Measurements from ENCODE around the gene F8.
"Not testable (repeated sequence)": the region's sequence is repeated elsewhere in the genome, so short reads cannot be mapped to it uniquely, and the experiment has no call there.

F8 gene

GRCh38 chrX:154829134-154829533 is 193.4 kb downstream of the F8 start:
- Mint-ChIP-seq H3K27me3 (no peaks in the 10 kb centered on the region), H3K36me3 (no peaks in the 10 kb centered on the region), H3K4me1 (peaks cover 30% of the 10 kb centered on the region), H3K4me3 (peak overlapping the region; percentile 57), H3K27ac (peak overlapping the region; percentile 78), H3K9me3 (no peaks in the 10 kb centered on the region)
- no peak for ATAC-seq

DNA sequence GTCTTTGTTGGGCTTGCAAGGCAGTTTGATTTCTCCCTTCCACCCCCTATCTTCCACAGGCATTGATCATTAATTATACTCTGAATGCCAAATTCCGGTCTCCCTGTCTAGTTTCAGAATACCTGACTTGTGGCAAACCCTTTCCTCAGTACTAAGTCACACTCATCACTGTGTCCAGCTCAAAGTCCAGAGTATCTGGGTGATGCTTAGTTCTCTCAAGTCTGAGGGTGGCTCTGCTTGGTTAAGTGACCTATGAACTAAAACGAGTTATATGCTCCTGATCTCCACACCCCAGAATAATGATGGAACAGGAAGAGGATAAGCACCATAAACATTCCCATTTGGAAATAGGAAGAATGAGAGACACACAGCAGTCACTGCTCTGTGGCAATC is 194.5 kb downstream of the F8 start:
- Mint-ChIP-seq H3K27ac (peak overlapping the region; percentile 78), H3K9me3 (no peaks in the 10 kb centered on the region), H3K4me3 (no peak overlapping the region), H3K36me3 (no peaks in the 10 kb centered on the region), H3K27me3 (no peaks in the 10 kb centered on the region), H3K4me1 (peaks cover 30% of the 10 kb centered on the region)
- ATAC-seq: no peak

DNA sequence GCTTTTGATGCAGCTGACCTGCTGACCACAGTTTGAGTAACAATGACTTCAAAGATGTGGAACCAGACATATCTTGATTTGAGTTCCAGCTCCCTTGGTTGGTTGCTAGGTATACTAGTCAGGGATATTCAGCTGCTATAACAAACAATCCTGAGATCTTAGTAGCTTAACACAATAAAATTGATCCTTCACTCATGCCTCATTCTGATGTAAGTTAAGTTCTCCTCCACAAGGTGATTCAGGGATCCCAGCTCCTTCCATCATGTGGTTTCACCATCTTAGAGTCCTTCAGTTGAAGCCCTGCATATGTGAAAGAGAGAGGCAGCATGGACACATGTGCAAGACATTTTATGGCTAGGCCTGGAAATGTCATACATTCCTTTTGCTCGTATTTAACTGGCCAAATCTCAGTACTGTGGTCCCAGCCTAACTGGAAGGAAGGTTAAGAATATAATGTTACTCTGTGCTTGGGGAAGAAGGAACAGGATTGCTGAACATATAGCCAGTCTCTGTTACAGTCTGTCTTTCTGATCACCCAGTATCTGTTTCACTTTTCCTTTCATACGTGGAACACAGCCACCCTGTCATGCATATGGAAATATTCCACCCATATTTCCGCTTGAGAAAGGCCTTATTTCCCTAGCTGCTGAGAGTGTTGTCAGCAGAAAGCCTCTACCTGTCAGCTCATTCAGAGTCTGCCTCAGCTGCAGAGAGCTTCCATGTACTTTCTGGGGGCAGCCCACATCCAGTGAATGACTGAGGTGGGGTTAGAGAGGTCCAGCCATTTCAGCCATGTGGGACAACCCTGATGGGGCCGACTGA is 195.1 kb downstream of the F8 start:
- Mint-ChIP-seq H3K4me3 (peak overlapping the region; percentile 26), H3K27ac (peak overlapping the region; percentile 78)
- ATAC-seq: peak; percentile 84

GRCh38 chrX:154825586-154825985 is 196.9 kb downstream of the F8 start:
- not testable (repeated sequence) for ATAC-seq, H3K36me3 Mint-ChIP-seq, H3K27me3 Mint-ChIP-seq, H3K4me3 Mint-ChIP-seq, H3K27ac Mint-ChIP-seq, H3K9me3 Mint-ChIP-seq
- peaks cover 37% of the 10 kb centered on the region for H3K4me1 Mint-ChIP-seq

More for the DNA sequence above, 195.1 kb downstream of the F8 start:
- peaks cover 32% of the 10 kb centered on the region for H3K4me1 Mint-ChIP-seq
- no peaks in the 10 kb centered on the region for H3K36me3 Mint-ChIP-seq
- no peaks in the 10 kb centered on the region for H3K27me3 Mint-ChIP-seq
- H3K9me3 Mint-ChIP-seq: no peaks in the 10 kb centered on the region

- Mint-ChIP-seq H3K9me3 (no peaks in the 10 kb centered on the region), H3K36me3 (no peaks in the 10 kb centered on the region), H3K27me3 (no peaks in the 10 kb centered on the region), H3K4me3 (no peak overlapping the region), H3K27ac (no peak overlapping the region), H3K4me1 (peaks cover 40% of the 10 kb centered on the region)
- no peak for ATAC-seq
These were observed 197.9 kb downstream of the F8 start for GRCh38 chrX:154824638-154825037.

DNA sequence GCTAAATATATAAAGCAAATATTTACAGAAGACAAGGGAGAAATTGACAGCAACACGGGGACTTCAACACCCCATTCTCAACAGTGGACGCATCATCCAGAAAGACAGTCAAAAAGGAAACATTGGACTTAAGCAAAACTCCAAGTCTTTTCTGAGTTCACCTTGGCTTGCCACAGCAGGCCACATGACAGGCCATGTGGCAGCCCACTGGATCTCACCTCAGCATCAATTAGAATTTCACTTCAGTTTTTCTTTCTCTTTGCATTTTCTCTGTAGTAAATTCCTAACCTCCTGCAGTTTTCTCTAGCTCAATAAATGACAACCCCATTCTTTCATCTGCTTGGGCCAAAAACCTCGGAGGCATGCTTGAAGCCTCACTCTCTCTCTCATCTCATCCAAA is 200.5 kb downstream of the F8 start:
- Mint-ChIP-seq H3K27ac (no peak overlapping the region), H3K4me1 (peaks cover 25% of the 10 kb centered on the region)
- ATAC-seq: no peak

GRCh38 chrX:154821523-154821922 is 201.0 kb downstream of the F8 start:
- H3K27me3 Mint-ChIP-seq: no peaks in the 10 kb centered on the region
- no peak overlapping the region for H3K27ac Mint-ChIP-seq
- H3K4me1 Mint-ChIP-seq: peaks cover 25% of the 10 kb centered on the region
- ATAC-seq: no peak
- no peak overlapping the region for H3K4me3 Mint-ChIP-seq
- no peaks in the 10 kb centered on the region for H3K36me3 Mint-ChIP-seq
- H3K9me3 Mint-ChIP-seq: no peaks in the 10 kb centered on the region

More for the DNA sequence above, 200.5 kb downstream of the F8 start:
- Mint-ChIP-seq H3K4me3 (no peak overlapping the region), H3K9me3 (no peaks in the 10 kb centered on the region), H3K27me3 (no peaks in the 10 kb centered on the region), H3K36me3 (no peaks in the 10 kb centered on the region)

- Mint-ChIP-seq H3K9me3 (no peaks in the 10 kb centered on the region), H3K27me3 (no peaks in the 10 kb centered on the region), H3K4me3 (peak overlapping the region; percentile 44), H3K36me3 (no peaks in the 10 kb centered on the region), H3K27ac (peak overlapping the region; percentile 82), H3K4me1 (peaks cover 25% of the 10 kb centered on the region)
- ATAC-seq: peak; percentile 96
These were observed 202.7 kb downstream of the F8 start for GRCh38 chrX:154819771-154820341.

- Mint-ChIP-seq H3K27ac (peak overlapping the region; percentile 82), H3K9me3 (no peaks in the 10 kb centered on the region), H3K4me1 (peaks cover 25% of the 10 kb centered on the region), H3K4me3 (peak overlapping the region; percentile 44), H3K27me3 (no peaks in the 10 kb centered on the region), H3K36me3 (no peaks in the 10 kb centered on the region)
- ATAC-seq: peak; percentile 86
These were observed 203.4 kb downstream of the F8 start for GRCh38 chrX:154818916-154819770.

- H3K4me3 Mint-ChIP-seq, H3K27ac Mint-ChIP-seq, H3K9me3 Mint-ChIP-seq, ATAC-seq, H3K27me3 Mint-ChIP-seq, H3K36me3 Mint-ChIP-seq: not testable (repeated sequence)
- peaks cover 21% of the 10 kb centered on the region for H3K4me1 Mint-ChIP-seq
These were observed 205.4 kb downstream of the F8 start for GRCh38 chrX:154817048-154817618.

DNA sequence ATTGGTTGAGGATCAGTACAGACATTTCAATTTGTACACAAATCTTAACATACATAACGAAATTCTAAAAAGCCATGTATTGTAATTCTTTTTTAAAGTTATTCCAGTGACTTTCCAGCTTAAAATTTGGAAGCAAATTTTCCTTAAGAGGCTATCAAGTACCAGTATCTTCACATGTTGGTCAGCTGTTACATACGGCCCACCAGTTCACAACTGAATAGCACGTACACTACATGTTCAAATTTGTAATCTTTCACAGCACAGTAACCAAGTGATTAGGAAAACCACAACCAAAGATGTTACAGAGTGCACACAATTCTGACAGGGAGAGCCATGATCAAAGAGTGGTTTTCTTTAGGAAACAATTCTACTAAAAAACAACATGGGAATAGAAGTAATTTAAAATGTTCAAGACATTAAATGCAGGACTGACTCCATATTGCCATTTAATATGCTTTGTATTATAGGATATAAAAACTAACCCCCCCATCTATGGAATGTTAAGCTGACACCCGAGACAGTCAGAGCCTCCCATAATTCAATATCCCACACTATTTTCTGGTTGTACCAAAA is 206.1 kb downstream of the F8 start:
- H3K9me3 Mint-ChIP-seq, ATAC-seq, H3K36me3 Mint-ChIP-seq, H3K4me3 Mint-ChIP-seq, H3K27ac Mint-ChIP-seq, H3K27me3 Mint-ChIP-seq: not testable (repeated sequence)
- peaks cover 18% of the 10 kb centered on the region for H3K4me1 Mint-ChIP-seq

DNA sequence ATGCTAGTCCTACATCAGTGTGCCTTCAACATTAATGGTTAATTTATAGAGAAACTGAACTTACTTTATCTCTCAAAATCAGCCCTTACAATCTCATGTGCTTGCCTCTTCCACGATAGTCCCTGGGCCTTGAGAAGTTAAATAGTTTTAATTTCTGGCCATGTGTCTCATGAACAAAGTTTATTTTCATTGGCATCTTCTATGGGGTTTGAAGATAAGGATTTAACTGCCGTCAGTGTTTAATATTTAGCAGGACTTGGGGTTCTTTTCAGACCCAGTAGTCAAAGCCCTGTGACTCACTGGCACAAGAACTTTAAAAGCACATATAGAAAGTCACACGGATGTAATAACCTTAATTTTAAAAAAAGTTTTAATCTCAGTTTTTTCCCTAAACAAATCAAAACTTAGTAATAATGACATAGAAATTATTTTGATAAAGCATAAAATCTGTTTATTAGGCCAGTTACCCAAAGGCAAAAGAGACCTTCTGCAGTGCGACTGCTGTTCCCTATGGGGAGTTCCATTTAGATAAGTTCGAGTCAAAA is 207.2 kb downstream of the F8 start:
- ATAC-seq: no peak
- H3K4me1 Mint-ChIP-seq: peaks cover 17% of the 10 kb centered on the region
- H3K9me3 Mint-ChIP-seq: no peaks in the 10 kb centered on the region
- H3K27ac Mint-ChIP-seq: no peak overlapping the region
- no peaks in the 10 kb centered on the region for H3K27me3 Mint-ChIP-seq
- no peak overlapping the region for H3K4me3 Mint-ChIP-seq
- H3K36me3 Mint-ChIP-seq: no peaks in the 10 kb centered on the region

DNA sequence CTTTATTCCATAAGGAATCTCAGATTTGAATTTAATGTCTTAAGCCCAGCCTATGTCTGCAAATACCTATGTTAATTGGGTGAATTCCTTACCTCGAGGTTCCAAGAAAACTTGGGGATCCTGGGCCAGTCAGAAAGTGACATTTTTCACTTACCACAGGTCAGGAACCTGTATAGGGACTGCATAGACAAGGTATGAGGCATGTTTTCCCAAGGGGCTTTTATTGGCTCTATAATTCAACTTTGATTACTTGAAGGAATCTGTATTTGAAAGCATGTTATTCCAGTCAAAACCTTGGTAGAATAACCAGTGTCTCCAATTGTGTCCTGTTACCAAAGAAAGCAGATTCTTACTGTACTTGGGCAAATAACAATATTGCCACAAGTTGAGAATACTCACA is 208.7 kb downstream of the F8 start:
- Mint-ChIP-seq H3K4me3 (no peak overlapping the region), H3K4me1 (peaks cover 2% of the 10 kb centered on the region), H3K36me3 (no peaks in the 10 kb centered on the region), H3K9me3 (no peaks in the 10 kb centered on the region), H3K27ac (no peak overlapping the region), H3K27me3 (no peaks in the 10 kb centered on the region)
- ATAC-seq: no peak

DNA sequence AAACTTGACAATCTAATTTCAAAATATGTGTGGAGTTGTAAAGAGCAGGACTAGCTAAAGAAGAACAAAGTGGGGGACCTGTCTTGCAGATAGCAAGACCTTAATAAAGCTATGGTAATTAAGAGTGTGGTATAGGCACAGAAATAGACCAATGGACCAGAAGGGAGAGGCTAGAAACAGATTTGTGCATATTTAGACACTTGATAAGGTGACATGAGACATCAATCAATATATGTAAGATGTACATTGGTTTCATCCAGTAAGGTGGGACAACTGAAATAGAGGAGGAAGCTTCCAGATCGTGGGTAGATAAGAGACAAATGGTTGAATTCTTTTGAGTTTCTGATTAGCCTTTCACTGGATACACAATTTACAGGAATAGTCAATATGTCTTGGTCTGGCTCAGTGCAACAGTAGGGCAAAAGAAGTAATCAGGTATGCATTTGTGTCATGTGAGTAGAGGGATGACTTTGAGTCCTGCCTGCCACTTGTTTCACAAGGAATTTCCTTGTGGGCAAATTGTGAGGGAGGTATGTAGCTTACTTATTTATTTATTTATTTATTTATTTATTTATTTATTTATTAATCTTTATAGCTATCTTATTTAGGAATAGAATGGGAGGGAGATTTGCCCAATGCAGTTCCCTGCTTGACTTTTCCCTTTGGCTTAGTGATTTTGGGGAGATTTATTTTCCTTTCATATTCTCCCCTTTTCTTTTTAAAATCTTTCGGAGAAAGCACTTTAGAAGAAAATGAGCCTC is 210.0 kb downstream of the F8 start:
- H3K9me3 Mint-ChIP-seq: no peaks in the 10 kb centered on the region
- no peak overlapping the region for H3K27ac Mint-ChIP-seq
- no peak overlapping the region for H3K4me3 Mint-ChIP-seq
- no peaks in the 10 kb centered on the region for H3K4me1 Mint-ChIP-seq
- no peaks in the 10 kb centered on the region for H3K36me3 Mint-ChIP-seq
- H3K27me3 Mint-ChIP-seq: no peaks in the 10 kb centered on the region
- ATAC-seq: no peak

All from stimulated activated memory B cell treated with anti-CD40 and anti-IgM and Interleukin-4, amounts not matched to agents 10 μg/mL and 1 μg/mL and 100 μg/mL, for 72 hours (primary cell).